Endothelial cell (in vitro differentiated cells): Measurements from ENCODE around the gene KCNIP1. TPM values are rescaled to one million over a fixed set of nuclear protein-coding genes. Genes with fewer than 3 reads are reported as not detected.

Experiments
- DNase-seq: peaks from one replicate; pipeline ENCODE4 v3.0.0; 2021; ENCODE audit warnings: low spot score
- H3K27ac Mint-ChIP-seq: one replicate; pipeline ENCODE4 v1.8.0; 2021; ENCODE audit warnings: mixed read lengths, inconsistent platforms; ENCODE audit not compliant: unreplicated experiment
- H3K27me3 Mint-ChIP-seq: one replicate; pipeline ENCODE4 v1.8.0; 2021; ENCODE audit warnings: mild to moderate bottlenecking, moderate library complexity, mixed read lengths, inconsistent platforms; ENCODE audit not compliant: unreplicated experiment
- H3K36me3 Mint-ChIP-seq: one replicate; pipeline ENCODE4 v1.8.0; 2021; ENCODE audit warnings: mild to moderate bottlenecking, low read depth, mixed read lengths, inconsistent platforms; ENCODE audit not compliant: unreplicated experiment
- H3K4me1 Mint-ChIP-seq: one replicate; pipeline ENCODE4 v1.8.0; 2021; ENCODE audit warnings: mild to moderate bottlenecking, mixed read lengths, inconsistent platforms; ENCODE audit not compliant: unreplicated experiment
- H3K4me3 Mint-ChIP-seq: one replicate; pipeline ENCODE4 v1.8.0; 2021; ENCODE audit warnings: mild to moderate bottlenecking, mixed read lengths, inconsistent platforms; ENCODE audit not compliant: unreplicated experiment
- H3K9me3 Mint-ChIP-seq: one replicate; pipeline ENCODE4 v1.8.0; 2021; ENCODE audit warnings: mixed read lengths, inconsistent platforms; ENCODE audit not compliant: unreplicated experiment
- total RNA-seq: library from RNA; stranded (reverse); fragmentation: NEBNext Ultra II Directional; extraction: Animal tissue kit (Norgen Biotek cat#: 25700); gene quantifications from one replicate; pipeline ENCODE4 v1.2.1, GENCODE V29; 2021; ENCODE audit not compliant: unreplicated experiment
- TF ChIP-seq, protein P1 (sequence below): fragments of 200-600 bp; sonication (generic); IDR thresholded peaks from one replicate; pipeline ENCODE4 v1.5.0; 2021; ENCODE audit warnings: antibody characterized with exemption; ENCODE audit not compliant: unreplicated experiment

Gene KCNIP1
- total RNA-seq, 1 donor from 2014 or later = 6.1 TPM

DNA sequence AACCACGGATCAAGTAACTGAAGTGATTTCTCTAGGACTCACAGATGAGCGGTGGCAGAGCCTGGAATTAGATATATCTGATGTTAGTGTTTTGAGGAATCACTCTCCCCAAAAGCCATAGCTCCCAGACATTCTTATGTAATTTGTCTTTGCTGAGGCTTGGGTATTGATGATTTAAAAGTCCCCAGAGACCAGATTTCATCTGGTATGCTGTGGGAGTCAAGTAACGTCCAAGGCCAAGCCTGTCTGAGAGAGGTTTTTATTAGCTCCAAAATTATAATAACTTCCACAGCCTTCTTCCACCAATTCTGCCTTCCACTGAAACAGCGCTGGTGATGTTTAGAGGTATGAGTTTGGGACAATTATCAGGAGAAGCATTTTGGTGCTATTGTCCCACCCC, 21.3 kb upstream of the KCNIP1 start:
- no peaks in the 10 kb centered on the region for H3K27me3 Mint-ChIP-seq
- no peak for DNase-seq
- no peak overlapping the region for H3K4me3 Mint-ChIP-seq
- H3K27ac Mint-ChIP-seq = no peak overlapping the region
- no peaks in the 10 kb centered on the region for H3K36me3 Mint-ChIP-seq
- peaks cover 6% of the 10 kb centered on the region for H3K4me1 Mint-ChIP-seq
- H3K9me3 Mint-ChIP-seq = no peaks in the 10 kb centered on the region
- TF ChIP-seq, protein P1, sequence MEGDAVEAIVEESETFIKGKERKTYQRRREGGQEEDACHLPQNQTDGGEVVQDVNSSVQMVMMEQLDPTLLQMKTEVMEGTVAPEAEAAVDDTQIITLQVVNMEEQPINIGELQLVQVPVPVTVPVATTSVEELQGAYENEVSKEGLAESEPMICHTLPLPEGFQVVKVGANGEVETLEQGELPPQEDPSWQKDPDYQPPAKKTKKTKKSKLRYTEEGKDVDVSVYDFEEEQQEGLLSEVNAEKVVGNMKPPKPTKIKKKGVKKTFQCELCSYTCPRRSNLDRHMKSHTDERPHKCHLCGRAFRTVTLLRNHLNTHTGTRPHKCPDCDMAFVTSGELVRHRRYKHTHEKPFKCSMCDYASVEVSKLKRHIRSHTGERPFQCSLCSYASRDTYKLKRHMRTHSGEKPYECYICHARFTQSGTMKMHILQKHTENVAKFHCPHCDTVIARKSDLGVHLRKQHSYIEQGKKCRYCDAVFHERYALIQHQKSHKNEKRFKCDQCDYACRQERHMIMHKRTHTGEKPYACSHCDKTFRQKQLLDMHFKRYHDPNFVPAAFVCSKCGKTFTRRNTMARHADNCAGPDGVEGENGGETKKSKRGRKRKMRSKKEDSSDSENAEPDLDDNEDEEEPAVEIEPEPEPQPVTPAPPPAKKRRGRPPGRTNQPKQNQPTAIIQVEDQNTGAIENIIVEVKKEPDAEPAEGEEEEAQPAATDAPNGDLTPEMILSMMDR = no peak

DNA sequence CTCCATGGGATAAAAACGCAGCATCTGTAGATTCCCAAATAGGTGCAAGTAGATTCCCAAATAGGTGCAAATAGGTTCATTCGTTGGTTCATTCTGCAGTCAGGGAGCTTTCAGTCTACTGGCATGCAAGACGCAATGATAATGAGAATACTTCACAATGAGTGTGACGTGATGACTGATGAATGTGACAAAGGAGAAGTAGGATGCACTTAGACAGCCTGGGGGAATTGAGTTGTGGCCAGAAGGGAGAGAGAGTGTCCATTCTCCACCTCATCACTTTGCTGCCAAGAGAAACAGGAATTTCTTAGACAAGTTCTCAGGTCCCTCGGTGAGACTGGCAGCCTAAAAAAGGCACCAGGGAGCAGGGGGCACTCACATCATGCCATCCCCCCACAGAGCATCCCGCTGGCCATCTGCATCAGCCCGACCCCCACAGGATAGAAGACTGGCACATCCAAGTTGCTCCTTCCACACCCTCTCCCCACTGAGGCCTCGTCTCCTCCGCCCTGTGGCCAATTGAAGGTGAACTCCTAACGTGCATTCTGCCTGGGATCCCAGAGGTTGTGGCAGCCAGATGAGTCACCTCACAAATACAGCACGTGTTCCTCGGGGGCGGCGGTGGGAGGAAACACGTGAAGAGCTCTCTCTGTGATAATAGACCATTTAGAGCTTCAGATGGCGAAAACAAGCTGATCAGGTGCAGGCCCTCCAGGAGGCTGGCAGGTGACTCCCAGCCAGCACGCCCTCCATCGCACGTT, 19.9 kb upstream of the KCNIP1 start:
- DNase-seq = no peak
- Mint-ChIP-seq H3K27ac (no peak overlapping the region), H3K36me3 (no peaks in the 10 kb centered on the region), H3K4me1 (peaks cover 6% of the 10 kb centered on the region), H3K27me3 (no peaks in the 10 kb centered on the region), H3K9me3 (no peaks in the 10 kb centered on the region), H3K4me3 (no peak overlapping the region)
- TF ChIP-seq, protein P1 = no peak

DNA sequence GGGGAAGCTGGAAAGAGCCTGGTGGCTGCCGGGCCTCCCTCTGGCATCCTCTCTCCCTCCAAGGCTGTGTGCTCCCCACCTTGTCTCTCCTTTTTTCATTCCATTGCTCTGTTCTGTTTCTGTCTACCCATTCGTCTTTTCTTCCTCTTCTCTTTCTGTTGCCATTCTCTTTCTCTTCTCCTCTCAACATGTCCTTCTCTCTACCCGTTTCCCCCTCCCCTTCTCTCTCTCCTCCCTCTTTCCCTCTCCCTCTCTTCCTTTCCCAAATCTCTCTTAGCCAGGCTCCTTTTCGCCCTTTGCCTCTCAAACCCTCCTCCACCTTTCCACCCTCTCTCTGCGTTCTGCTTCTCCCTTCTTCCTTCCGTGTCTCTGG, 19.4 kb upstream of the KCNIP1 start:
- no peak overlapping the region for H3K4me3 Mint-ChIP-seq
- no peaks in the 10 kb centered on the region for H3K9me3 Mint-ChIP-seq
- H3K4me1 Mint-ChIP-seq = peaks cover 6% of the 10 kb centered on the region
- DNase-seq = no peak
- TF ChIP-seq, protein P1 = no peak
- no peaks in the 10 kb centered on the region for H3K36me3 Mint-ChIP-seq
- no peak overlapping the region for H3K27ac Mint-ChIP-seq
- no peaks in the 10 kb centered on the region for H3K27me3 Mint-ChIP-seq

DNA sequence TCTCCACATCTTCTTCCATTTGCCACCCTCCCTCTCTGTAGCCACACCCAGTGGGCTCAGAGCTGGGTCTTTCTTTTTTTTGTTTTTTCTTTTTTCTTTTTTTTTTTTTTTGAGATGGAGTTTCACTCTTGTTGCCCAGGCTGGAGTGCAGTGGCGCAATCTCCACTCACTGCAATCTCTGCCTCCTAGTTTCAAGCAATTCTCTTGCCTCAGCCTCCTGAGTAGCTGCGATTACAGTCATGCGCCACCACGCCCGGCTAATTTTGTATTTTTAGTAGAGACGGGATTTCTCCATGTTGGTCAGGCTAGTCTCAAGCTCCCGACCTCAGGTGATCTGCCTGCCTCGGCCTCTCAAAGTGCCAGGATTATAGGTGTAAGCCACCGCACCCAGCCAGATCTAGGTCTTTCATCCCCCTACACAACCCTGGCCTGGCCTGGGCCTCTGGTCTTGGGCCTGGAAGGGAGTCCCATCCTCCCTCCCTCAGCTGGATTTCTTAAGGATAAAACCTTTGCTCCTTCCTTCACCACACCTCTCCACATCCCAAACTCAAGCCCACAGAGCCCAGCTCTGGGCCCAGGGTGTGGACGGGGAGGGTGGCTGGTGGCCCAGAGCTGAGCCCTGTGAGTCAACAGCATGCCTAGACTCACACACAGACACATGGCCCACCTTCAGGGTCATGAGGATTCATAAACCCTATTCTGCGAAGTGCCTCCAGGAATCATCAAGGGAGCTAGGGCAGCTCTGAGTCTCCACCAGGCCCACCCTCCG, 18.8 kb upstream of the KCNIP1 start:
- no peaks in the 10 kb centered on the region for H3K27me3 Mint-ChIP-seq
- TF ChIP-seq, protein P1 = no peak
- H3K9me3 Mint-ChIP-seq = no peaks in the 10 kb centered on the region
- no peak overlapping the region for H3K27ac Mint-ChIP-seq
- H3K4me3 Mint-ChIP-seq = no peak overlapping the region
- H3K36me3 Mint-ChIP-seq = no peaks in the 10 kb centered on the region
- DNase-seq = no peak
- H3K4me1 Mint-ChIP-seq = peaks cover 6% of the 10 kb centered on the region

DNA sequence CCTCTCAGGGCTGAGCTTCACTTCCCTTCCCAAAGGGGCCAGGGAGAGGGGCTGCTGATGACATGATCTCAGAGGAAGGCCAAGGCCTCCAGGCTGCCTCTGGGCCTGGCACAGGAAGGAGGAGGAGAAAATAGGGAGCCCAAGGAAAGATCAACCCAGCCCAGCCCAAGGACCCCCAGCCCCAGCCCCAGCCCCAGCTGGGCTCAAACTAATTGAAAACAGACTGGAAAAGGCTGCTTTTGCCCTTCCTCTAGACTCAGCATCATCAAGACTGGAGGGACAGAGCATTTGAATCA, 18.3 kb upstream of the KCNIP1 start:
- Mint-ChIP-seq H3K27me3 (no peaks in the 10 kb centered on the region), H3K36me3 (no peaks in the 10 kb centered on the region), H3K4me3 (no peak overlapping the region), H3K4me1 (peaks cover 6% of the 10 kb centered on the region), H3K27ac (no peak overlapping the region), H3K9me3 (no peaks in the 10 kb centered on the region)
- no peak for DNase-seq
- TF ChIP-seq, protein P1 = no peak
